ENCODE data around the gene ERVK3-1. TPM values are rescaled to one million over a fixed set of nuclear protein-coding genes. Genes with fewer than 3 reads are reported as not detected.

Gene ERVK3-1
- total and polyA plus RNA-seq, 8 donors: 25.4 to 52.5 (median 48.1) TPM

GRCh38 chr19:58330458-58330857 lies 25.3 kb downstream of the ERVK3-1 start:
- Histone ChIP-seq H3K4me3 (no peak overlapping the region), H3K4me1 (peaks cover 15 to 29% of the 10 kb centered on the region in 2 donors), H3K27ac (no peak overlapping the region), H3K36me3 (peaks cover 0 to 11% of the 10 kb centered on the region in 2 donors), H3K9me3 (no peaks in the 10 kb centered on the region), H3K27me3 (no peaks in the 10 kb centered on the region)
- intact Hi-C loops (cut with DNase I): no loop called here
- ATAC-seq (no peak), DNase-seq (no peak)
- no peak for TF ChIP-seq CTCF (IDR thresholded peaks at IDR 0.05)

GRCh38 chr19:58332697-58333096 lies 27.5 kb downstream of the ERVK3-1 start:
- peaks cover 6 to 16% of the 10 kb centered on the region in 2 donors for H3K4me1 ChIP-seq
- DNase-seq: no peak
- intact Hi-C loops (cut with DNase I): no loop called here
- H3K4me3 ChIP-seq: no peak overlapping the region
- no peaks in the 10 kb centered on the region for H3K27me3 ChIP-seq
- no peak for ATAC-seq
- H3K27ac ChIP-seq: no peak overlapping the region
- no peaks in the 10 kb centered on the region for H3K9me3 ChIP-seq
- no peak for TF ChIP-seq CTCF (IDR thresholded peaks at IDR 0.05)
- H3K36me3 ChIP-seq: peaks cover 0 to 29% of the 10 kb centered on the region in 2 donors

GRCh38 chr19:58334691-58335249 lies 29.6 kb downstream of the ERVK3-1 start:
- DNase-seq (no peak), ATAC-seq (no peak)
- Histone ChIP-seq H3K4me1 (no peaks in the 10 kb centered on the region), H3K27ac (no peak overlapping the region), H3K9me3 (no peaks in the 10 kb centered on the region), H3K27me3 (no peaks in the 10 kb centered on the region), H3K4me3 (no peak overlapping the region), H3K36me3 (peaks cover 0 to 50% of the 10 kb centered on the region in 2 donors)
- intact Hi-C loops (cut with DNase I): no loop called here
- TF ChIP-seq CTCF (IDR thresholded peaks at IDR 0.05): no peak

GRCh38 chr19:58335630-58336029 lies 30.5 kb downstream of the ERVK3-1 start:
- Histone ChIP-seq H3K9me3 (no peaks in the 10 kb centered on the region), H3K36me3 (peaks cover 0 to 55% of the 10 kb centered on the region in 2 donors), H3K4me1 (no peaks in the 10 kb centered on the region), H3K4me3 (no peak overlapping the region), H3K27me3 (no peaks in the 10 kb centered on the region), H3K27ac (no peak overlapping the region)
- TF ChIP-seq CTCF (IDR thresholded peaks at IDR 0.05): no peak
- ATAC-seq (no peak), DNase-seq (no peak)
- intact Hi-C loops (cut with DNase I): no loop called here

GRCh38 chr19:58336216-58336615 lies 31.0 kb downstream of the ERVK3-1 start:
- no peaks in the 10 kb centered on the region for H3K9me3 ChIP-seq
- ATAC-seq: no peak
- no peak overlapping the region for H3K4me3 ChIP-seq
- H3K36me3 ChIP-seq: peaks cover 0 to 61% of the 10 kb centered on the region in 2 donors
- H3K27me3 ChIP-seq: no peaks in the 10 kb centered on the region
- H3K27ac ChIP-seq: no peak overlapping the region
- no peaks in the 10 kb centered on the region for H3K4me1 ChIP-seq
- intact Hi-C loops (cut with DNase I): no loop called here
- TF ChIP-seq CTCF (IDR thresholded peaks at IDR 0.05): no peak
- no peak for DNase-seq

Measured in left lung (tissue), 10 donors.